Activated CD8-positive, alpha-beta T cell treated with anti-CD3 and anti-CD28 coated beads for 36 hours (primary cell): Measurements from ENCODE around the gene ABHD16A. TPM values are rescaled to one million over a fixed set of nuclear protein-coding genes. Genes with fewer than 3 reads are reported as not detected.

Experiments used
- ATAC-seq: fragments of 200-7000 bp; cut with Tn5 transposase; one replicate; pipeline ENCODE4 v1.10.0; 2021; ENCODE audit warnings: mild to moderate bottlenecking, moderate library complexity
- CTCF ChIA-PET: fragments of 350-600 bp; sonication (Branson Sonifier 250); formaldehyde crosslinking; loops from one replicate; lab custom pipeline; 2021; ENCODE audit warnings: antibody characterized with exemption; lab: Charles Lee
- POLR2A ChIA-PET: fragments of 350-600 bp; sonication (Branson Sonifier 250); formaldehyde crosslinking; loops from one replicate; lab custom pipeline; 2021; ENCODE audit warnings: antibody characterized with exemption; lab: Charles Lee
- DNase-seq: peaks from one replicate; pipeline ENCODE4 v3.0.0-alpha.2; 2020
- H3K27ac Mint-ChIP-seq: one replicate; pipeline ENCODE4 v1.8.0; 2021; ENCODE audit warnings: mild to moderate bottlenecking, mixed read lengths
- H3K27me3 Mint-ChIP-seq: one replicate; pipeline ENCODE4 v1.8.0; 2021; ENCODE audit warnings: mixed read lengths
- H3K36me3 Mint-ChIP-seq: one replicate; pipeline ENCODE4 v1.8.0; 2021; ENCODE audit warnings: low read depth, mixed read lengths
- H3K4me1 Mint-ChIP-seq: one replicate; pipeline ENCODE4 v1.8.0; 2021; ENCODE audit warnings: low read depth, mixed read lengths
- H3K4me3 Mint-ChIP-seq: one replicate; pipeline ENCODE4 v1.8.0; 2021; ENCODE audit warnings: mild to moderate bottlenecking, moderate library complexity, mixed read lengths
- H3K9me3 Mint-ChIP-seq: one replicate; pipeline ENCODE4 v1.8.0; 2021; ENCODE audit warnings: mixed read lengths
- intact Hi-C: fragments of 100-400 bp; cut with micrococcal nuclease; formaldehyde crosslinking; loops from one replicate; pipeline ENCODE4 v1.10.0; 2022
- total RNA-seq, 2 experiments: library from RNA; stranded (reverse); gene quantifications; one replicate each; pipeline ENCODE4 v1.2.3, GENCODE V29; 2021
- TF ChIP-seq, protein P1 (sequence below): fragments of 200-600 bp; IDR thresholded peaks from one replicate; pipeline ENCODE4 v1.8.0; 2022; ENCODE audit warnings: antibody characterized with exemption, mild to moderate bottlenecking

Gene ABHD16A
- total RNA-seq, 2 experiments from 2014 or later: 23.7 to 24.3 TPM

DNA sequence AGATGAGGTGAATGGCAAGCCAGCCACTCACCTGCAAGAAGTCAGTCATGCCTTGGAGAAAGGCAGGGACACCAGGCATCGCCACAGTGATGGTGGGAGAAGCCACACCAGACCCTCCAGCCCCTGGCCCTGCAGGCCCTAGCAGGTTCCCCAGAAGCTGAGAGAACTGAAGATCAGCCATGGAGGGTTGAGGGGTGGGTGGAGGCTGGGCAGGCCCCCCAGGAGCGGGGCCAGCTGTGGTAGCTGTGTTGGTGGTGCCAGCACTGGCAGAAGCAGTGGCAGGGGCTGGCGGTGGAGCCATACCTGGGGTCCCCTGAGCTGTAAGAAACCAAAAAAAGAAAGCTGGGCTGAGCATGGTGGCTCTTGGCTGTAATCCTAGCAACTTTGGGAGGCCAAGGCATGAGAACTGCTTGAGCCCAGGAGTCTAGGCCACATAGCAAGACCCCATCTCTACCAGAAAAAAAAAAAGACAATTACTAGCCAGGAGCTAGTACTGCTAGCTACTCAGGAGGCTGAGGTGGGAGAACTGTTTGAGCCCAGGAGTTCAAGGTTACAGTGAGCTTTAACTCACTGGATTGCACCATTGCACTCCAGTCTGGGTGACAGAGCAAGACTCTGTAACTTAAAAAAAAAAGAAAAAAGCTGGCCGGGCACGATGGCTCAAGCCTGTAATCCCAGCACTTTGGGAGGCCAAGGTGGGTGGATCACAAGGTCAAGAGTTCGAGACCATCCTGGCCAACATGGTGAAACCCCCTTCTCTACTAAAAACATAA lies 60.1 kb downstream of the ABHD16A start:
- H3K4me1 Mint-ChIP-seq: peaks cover 9% of the 10 kb centered on the region
- ChIA-PET CTCF (interaction anchor here (1.3 kb wide), 1 partner anchor 166 kb away, joined by 3 read pairs; no protein-coding TSS in a partner anchor), POLR2A (interaction anchor here (0.8 to 16.2 kb wide), 6 partner anchors 9 to 60 kb away, joined by 3 to 235 read pairs (median 6); partner anchors contain the start of genes ABHD16A, BAG6, C6orf47 and GPANK1)
- TF ChIP-seq, protein P1, sequence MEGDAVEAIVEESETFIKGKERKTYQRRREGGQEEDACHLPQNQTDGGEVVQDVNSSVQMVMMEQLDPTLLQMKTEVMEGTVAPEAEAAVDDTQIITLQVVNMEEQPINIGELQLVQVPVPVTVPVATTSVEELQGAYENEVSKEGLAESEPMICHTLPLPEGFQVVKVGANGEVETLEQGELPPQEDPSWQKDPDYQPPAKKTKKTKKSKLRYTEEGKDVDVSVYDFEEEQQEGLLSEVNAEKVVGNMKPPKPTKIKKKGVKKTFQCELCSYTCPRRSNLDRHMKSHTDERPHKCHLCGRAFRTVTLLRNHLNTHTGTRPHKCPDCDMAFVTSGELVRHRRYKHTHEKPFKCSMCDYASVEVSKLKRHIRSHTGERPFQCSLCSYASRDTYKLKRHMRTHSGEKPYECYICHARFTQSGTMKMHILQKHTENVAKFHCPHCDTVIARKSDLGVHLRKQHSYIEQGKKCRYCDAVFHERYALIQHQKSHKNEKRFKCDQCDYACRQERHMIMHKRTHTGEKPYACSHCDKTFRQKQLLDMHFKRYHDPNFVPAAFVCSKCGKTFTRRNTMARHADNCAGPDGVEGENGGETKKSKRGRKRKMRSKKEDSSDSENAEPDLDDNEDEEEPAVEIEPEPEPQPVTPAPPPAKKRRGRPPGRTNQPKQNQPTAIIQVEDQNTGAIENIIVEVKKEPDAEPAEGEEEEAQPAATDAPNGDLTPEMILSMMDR: no peak
- H3K9me3 Mint-ChIP-seq: no peaks in the 10 kb centered on the region
- intact Hi-C loops: no loop called here
- H3K27me3 Mint-ChIP-seq: no peaks in the 10 kb centered on the region
- no peak for DNase-seq
- H3K36me3 Mint-ChIP-seq: peaks cover 52% of the 10 kb centered on the region
- no peak overlapping the region for H3K27ac Mint-ChIP-seq
- no peak for ATAC-seq
- H3K4me3 Mint-ChIP-seq: no peak overlapping the region

DNA sequence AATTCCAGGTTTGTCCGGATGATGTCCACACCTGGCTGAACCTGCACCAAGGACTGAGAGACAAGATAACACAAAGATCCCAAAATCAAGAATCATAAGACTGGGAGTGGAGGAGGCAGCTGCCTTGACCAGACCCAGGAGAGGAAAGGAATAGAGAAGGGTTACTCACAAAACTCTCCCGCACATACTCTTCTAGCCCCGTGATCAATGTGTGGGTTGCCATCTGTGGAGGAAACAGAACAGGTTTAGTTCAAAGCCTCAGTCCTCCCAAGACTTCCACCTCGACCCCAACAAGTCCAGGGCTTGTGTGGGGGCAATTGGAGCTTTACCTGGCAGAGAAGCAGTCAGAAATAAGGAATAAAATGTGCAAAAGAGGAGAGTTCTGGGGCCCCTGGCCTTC lies 61.8 kb downstream of the ABHD16A start:
- peaks cover 50% of the 10 kb centered on the region for H3K36me3 Mint-ChIP-seq
- CTCF ChIA-PET: no interaction called here
- no peak for ATAC-seq

DNA sequence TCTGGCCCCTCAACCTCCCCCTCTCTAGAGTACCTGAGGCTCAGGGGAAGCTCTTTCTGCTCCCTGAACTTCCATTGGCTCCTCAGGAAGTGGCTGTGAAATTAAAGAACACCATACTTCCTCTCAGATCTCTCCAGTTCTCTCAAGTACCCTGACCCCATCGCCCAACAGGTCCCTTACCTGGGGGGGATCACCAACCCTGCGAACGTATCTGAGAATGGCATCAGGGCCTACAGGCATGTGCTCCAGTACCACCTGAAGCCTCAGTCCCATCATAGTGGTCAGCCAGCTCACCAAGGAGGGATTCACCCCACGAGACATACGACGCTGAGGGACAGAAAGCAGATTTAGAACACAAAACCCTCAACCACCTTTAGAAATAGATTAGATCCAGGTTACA lies 62.5 kb downstream of the ABHD16A start:
- Mint-ChIP-seq H3K4me3 (no peak overlapping the region), H3K27ac (peak overlapping the region; percentile 64), H3K36me3 (peaks cover 49% of the 10 kb centered on the region), H3K27me3 (no peaks in the 10 kb centered on the region), H3K9me3 (no peaks in the 10 kb centered on the region), H3K4me1 (peaks cover 9% of the 10 kb centered on the region)
- POLR2A ChIA-PET: interaction anchor here (0.7 to 16.2 kb wide), 7 partner anchors 11 to 60 kb away, joined by 3 to 235 read pairs (median 5); partner anchors contain the start of genes APOM, BAG6, C6orf47 and GPANK1
- ATAC-seq (no peak), DNase-seq (no peak)
- TF ChIP-seq, protein P1: no peak
- CTCF ChIA-PET: interaction anchor here (1.5 kb wide), 1 partner anchor 90 kb away, joined by 3 read pairs; no protein-coding TSS in a partner anchor
- intact Hi-C loops: no loop called here

More for the DNA sequence above, 61.8 kb downstream of the ABHD16A start:
- no peaks in the 10 kb centered on the region for H3K27me3 Mint-ChIP-seq
- TF ChIP-seq, protein P1: no peak
- H3K9me3 Mint-ChIP-seq: no peaks in the 10 kb centered on the region
- intact Hi-C loops: no loop called here
- H3K4me3 Mint-ChIP-seq: no peak overlapping the region
- peaks cover 9% of the 10 kb centered on the region for H3K4me1 Mint-ChIP-seq
- DNase-seq: no peak
- H3K27ac Mint-ChIP-seq: peak overlapping the region; percentile 18
- POLR2A ChIA-PET: interaction anchor here (1.2 to 16.2 kb wide), 3 partner anchors 10 to 15 kb away, joined by 3 to 235 read pairs (median 62); partner anchors contain the start of genes APOM and BAG6

DNA sequence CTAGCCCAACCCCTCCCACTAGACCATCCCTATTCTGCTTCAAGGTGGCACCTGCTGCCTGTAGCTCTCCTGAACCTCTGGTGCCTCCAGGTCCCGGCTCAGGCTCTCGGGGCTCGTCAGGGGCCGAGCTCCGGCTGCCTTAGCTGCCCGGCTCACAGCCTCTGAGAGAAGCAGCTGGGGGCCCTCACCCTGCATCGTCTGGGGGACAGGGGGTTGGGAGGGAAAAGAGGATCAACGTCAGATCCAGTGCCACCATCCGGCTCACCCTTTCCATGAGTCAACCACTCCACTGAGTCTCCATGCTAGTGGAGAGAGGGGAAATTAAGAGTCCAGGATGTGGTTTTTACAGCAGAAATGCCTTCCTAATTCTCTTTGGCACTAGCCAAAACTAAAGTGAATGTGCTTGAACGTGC lies 63.7 kb downstream of the ABHD16A start:
- H3K27me3 Mint-ChIP-seq: no peaks in the 10 kb centered on the region
- intact Hi-C loops: no loop called here
- POLR2A ChIA-PET: interaction anchor here (1.0 to 16.2 kb wide), 6 partner anchors 8 to 86 kb away, joined by 4 to 235 read pairs (median 7); partner anchors contain the start of genes BAG6, C6orf47 and GPANK1
- ATAC-seq (peak; percentile 48), DNase-seq (peak; percentile 49)
- H3K9me3 Mint-ChIP-seq: no peaks in the 10 kb centered on the region
- no peak overlapping the region for H3K4me3 Mint-ChIP-seq
- TF ChIP-seq, protein P1: no peak
- CTCF ChIA-PET: interaction anchor here (1.1 to 1.6 kb wide), 3 partner anchors 11 to 88 kb away, joined by 3 to 4 read pairs (median 3); partner anchors contain the start of gene LTB
- H3K27ac Mint-ChIP-seq: peak overlapping the region; percentile 74
- H3K36me3 Mint-ChIP-seq: peaks cover 46% of the 10 kb centered on the region
- H3K4me1 Mint-ChIP-seq: peaks cover 5% of the 10 kb centered on the region
